ENCODE measurements around the gene ABO. TPM values are rescaled to one million over a fixed set of nuclear protein-coding genes. Genes with fewer than 3 reads are reported as not detected.
"Not testable (repeated sequence)": the region's sequence is repeated elsewhere in the genome, so short reads cannot be mapped to it uniquely, and the experiment has no call there.

Gene ABO
- total RNA-seq, 1 experiment from 2014 or later, result 0.37 TPM

DNA sequence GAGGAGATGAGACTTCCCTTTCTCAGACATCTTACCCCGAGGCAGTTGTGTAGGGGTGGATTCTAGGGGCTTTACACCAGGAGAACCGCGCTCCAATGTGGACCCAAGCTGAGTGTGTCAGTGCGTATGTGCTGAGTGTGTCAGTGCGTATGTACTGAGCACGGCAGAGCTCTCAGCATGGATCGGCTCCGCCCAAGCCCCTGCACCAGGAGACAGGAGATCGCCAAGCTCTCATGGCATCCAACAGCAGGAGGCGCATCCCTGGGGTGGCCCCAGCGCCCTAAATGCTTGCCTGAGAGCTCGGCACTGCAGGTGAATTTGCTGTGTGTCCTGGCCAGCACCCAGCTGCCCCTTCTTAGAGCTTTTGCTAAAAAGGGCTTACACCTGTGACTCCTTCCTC lies 53.0 kb downstream of the ABO start:
- DNase-seq; H3K4me1 ChIP-seq (ENCODE audit: insufficient read depth, low read length); H3K14ac ChIP-seq (ENCODE audit: insufficient read depth, low read length); H3K9ac ChIP-seq (ENCODE audit: extremely low read depth, insufficient read length, low read length); H3K18ac ChIP-seq (ENCODE audit: insufficient read length, low read depth, low read length); H3K79me2 ChIP-seq (ENCODE audit: insufficient read depth, low read length); H3K56ac ChIP-seq (ENCODE audit: insufficient read length, low read depth, low read length); H2BK20ac ChIP-seq (ENCODE audit: low read depth, low read length, poor library complexity, severe bottlenecking); H3K27ac ChIP-seq (ENCODE audit: insufficient read length, low read depth, low read length); H2BK12ac ChIP-seq (ENCODE audit: insufficient read length, low read depth, low read length); H2AK5ac ChIP-seq (ENCODE audit: insufficient read length, low read length); H3K9me3 ChIP-seq (ENCODE audit: control insufficient read depth, low read depth, low read length); H3K79me1 ChIP-seq (ENCODE audit: insufficient read depth, low read depth, low read length, poor library complexity, severe bottlenecking); H3K27ac Mint-ChIP-seq; H3K23me2 ChIP-seq (ENCODE audit: insufficient read length, low read depth, low read length, poor library complexity, severe bottlenecking); H2AFZ ChIP-seq (ENCODE audit: low read length); H2BK120ac ChIP-seq (ENCODE audit: low read depth, low read length, poor library complexity, severe bottlenecking); H3K4me3 Mint-ChIP-seq; H4K20me1 ChIP-seq (ENCODE audit: control insufficient read depth, insufficient read depth, insufficient read length); H3K36me3 Mint-ChIP-seq (ENCODE audit: insufficient read depth in 1 of 3, low read depth in 3 of 3); H4K91ac ChIP-seq (ENCODE audit: insufficient read length, low read depth, low read length); H2BK15ac ChIP-seq (ENCODE audit: low read depth, low read length); H4K5ac ChIP-seq (ENCODE audit: insufficient read length, low read depth, low read length); H3K27me3 ChIP-seq (ENCODE audit: insufficient read depth, low read length); H3T11ph ChIP-seq (ENCODE audit: low read length); H3K9me3 Mint-ChIP-seq; H4K8ac ChIP-seq (replicated peaks; ENCODE audit: insufficient read length, low read depth, low read length); H2BK5ac ChIP-seq (ENCODE audit: insufficient read length, low read length); H3K4me2 ChIP-seq (ENCODE audit: insufficient read depth, insufficient read length, low read length); H3K23ac ChIP-seq (ENCODE audit: insufficient read length, low read depth, low read length); H3K4ac ChIP-seq (ENCODE audit: low read depth, low read length); H3K4me1 Mint-ChIP-seq: not testable (repeated sequence)
- H3K27me3 Mint-ChIP-seq (ENCODE audit: low read depth), result peaks cover 84% of the 10 kb centered on the region
- WGBS (ENCODE audit: extremely low coverage, insufficient read length, low lambda C conversion rate), result no CpG with 5 or more reads among the region's 12 CpGs

Data from H9 (cell line).